NCI-H187 (cell line): Measurements from ENCODE around the gene ADAM11.
"Not testable (repeated sequence)": the region's sequence is repeated elsewhere in the genome, so short reads cannot be mapped to it uniquely, and the experiment has no call there.

ENCODE experiments used
- DNase-seq, 2 experiments: peaks; one replicate each; lab custom pipeline; 2025; lab: John Stamatoyannopoulos, UW

The ADAM11 gene

DNA sequence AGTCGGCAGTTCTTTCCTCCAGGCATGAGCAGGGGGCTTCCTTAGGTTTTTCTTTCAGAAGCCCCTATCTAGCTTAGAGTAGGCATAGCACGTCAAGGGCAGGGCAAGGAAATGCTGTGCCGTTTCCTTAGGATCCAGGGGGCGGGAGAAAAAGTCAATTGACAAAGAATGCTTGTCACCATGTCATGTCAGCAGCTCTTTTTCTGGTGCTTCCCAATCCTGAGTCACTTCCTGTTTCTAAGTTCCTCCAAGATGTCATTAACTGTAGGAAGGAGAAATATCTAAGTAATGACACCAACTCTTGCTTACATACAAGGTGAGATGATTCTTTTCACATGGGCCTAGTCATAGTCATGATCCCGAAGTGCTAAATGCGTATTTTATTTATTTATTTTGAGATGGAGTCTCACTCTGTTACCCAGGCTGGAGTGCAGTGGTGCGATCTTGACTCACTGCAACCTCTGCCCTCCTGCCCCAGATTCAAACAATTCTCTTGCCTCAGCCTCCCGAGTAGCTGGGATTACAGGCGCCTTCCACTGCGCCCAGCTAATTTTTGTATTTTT, 36.1 kb downstream of the ADAM11 start:
- no peak for DNase-seq

- DNase-seq = no peak
Measured at GRCh38 chr17:44795421-44795820, 36.6 kb downstream of the ADAM11 start.

DNA sequence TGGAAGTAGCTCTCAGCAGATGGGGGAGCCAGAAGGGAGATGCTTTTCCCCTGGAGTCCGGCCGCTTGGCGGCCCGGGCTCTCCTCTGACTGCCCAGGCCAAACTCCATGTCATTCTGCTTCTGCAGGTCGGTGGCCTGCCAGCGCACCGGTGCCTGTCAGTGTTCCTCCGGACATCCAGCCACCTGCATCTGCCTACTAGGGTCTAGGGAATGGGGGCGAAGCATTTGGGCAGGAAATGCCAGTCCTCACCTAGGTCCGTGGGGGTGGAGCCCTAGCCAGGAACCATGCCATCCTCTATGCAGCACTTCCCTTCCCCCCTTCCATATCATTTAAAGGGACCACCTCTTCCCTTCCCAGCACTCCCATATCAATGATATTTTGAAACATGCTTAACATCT, 37.1 kb downstream of the ADAM11 start:
- DNase-seq = no peak

DNA sequence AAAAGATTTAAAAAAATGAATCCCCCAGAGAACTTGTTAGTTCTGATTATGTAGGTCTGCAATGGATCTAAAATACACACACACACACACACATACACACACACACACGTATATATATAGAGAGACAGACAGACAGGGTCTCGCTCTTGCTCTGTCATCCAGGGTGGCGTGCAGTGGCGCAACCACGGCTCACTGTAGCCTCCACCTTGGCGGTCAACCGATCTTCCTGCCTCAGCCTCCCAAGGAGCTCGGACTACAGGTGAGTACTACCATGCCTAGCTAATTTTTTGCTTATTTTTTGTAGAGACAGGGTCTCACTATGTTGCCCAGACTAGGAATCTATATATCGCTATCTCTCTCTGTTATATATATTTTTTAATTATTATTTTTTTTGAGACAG, 37.9 kb downstream of the ADAM11 start:
- no peak for DNase-seq

DNA sequence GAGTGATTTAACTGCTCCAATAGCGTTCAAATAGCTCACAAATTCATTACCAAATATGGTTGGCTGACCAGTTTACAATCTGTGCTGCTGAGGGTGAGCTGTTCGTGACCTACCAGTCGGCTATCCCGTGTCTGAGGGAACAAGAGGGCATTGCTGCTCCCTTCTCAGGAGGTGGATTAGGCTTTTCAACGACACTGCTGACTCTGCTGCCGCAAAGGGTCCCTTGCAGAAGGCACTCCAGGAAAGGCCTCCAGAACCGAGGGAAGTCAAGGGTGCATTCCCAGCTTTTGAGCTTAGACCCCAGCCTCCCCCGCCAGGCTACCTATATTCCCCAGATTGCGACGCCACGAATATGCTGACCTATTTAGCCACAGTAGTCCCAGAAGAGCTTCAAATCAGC, 39.0 kb downstream of the ADAM11 start:
- DNase-seq = no peak

DNA sequence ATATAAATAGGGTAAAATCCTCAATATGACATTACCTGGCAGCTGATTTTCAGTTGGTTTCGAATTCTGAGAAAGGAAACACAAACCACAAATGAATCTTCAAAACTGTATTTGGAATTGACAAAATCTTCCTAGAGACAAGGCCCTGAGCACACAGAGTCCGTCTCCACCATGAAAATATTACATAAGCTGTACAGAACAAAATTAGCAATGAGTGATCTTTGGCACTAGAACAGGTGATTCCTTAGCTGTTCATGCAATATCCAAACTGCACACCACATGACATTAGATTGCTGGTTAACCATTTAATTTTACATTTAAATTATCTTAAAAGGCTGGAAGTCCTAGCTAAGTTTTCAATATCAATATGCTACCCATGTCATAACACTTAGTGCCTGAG, 39.6 kb downstream of the ADAM11 start:
- DNase-seq = no peak

GRCh38 chr17:44801880-44802279, 43.1 kb downstream of the ADAM11 start:
- no peak for DNase-seq

GRCh38 chr17:44804302-44805089, 45.7 kb downstream of the ADAM11 start:
- no peak for DNase-seq

DNA sequence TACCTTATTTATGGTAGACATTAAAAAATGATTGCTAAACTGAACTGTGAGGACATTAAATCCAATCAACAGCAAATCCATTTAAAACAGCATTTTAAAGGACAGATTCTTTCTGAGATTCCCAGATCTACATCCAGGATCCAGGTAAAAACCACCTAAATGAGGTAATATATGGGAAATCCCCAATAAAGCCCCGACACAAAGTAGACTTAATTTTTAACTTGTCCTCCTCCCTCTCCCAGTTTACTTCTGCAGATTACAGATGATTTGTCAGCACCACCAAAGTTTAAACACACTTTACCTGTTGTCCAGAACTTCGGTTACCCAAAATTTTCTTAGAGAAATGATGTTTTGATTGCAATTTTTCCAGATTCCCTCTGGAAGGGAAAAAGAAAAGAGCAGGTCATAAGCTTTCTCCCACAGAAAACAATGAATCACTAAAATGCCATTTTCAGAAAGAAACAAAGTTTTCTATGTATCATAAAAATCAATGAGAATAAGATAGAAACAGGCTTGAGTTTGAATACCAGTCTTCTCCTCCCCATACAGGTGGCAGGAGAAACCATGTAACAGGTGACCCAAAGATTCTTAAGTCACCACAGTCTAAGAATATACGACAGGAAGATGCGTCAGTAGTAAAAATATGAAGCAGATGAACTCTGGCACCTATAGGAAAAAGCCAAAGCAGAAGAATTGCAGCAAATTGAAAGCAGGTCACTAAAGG, 48.5 kb downstream of the ADAM11 start:
- no peak for DNase-seq

- DNase-seq = no peak
Measured at GRCh38 chr17:44807817-44808155, 49.0 kb downstream of the ADAM11 start.

GRCh38 chr17:44808156-44808555, 49.4 kb downstream of the ADAM11 start:
- no peak for DNase-seq

GRCh38 chr17:44808656-44809388, 50.0 kb downstream of the ADAM11 start:
- DNase-seq = not testable (repeated sequence)

- no peak for DNase-seq
Measured at GRCh38 chr17:44812263-44812662, 53.5 kb downstream of the ADAM11 start.

DNA sequence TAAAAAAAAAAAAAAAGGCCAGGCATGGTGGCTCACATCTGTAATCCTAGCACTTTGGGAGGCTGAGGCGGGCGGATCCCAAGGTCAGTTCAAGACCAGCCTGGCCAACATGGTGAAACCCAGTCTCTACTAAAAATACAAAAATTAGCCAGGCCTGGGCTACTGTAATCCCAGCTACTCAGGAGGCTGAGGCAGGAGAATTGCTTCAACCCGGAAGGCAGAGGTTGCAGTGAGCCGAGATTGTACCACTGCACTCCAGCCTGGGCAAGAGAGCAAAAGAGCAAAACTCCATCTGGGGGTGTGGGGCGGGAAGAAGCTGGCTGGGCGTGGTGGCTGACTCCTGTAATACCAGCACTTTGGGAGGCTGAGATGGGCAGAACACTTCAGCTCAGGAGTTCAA, 59.7 kb downstream of the ADAM11 start:
- DNase-seq = not testable (repeated sequence)

DNA sequence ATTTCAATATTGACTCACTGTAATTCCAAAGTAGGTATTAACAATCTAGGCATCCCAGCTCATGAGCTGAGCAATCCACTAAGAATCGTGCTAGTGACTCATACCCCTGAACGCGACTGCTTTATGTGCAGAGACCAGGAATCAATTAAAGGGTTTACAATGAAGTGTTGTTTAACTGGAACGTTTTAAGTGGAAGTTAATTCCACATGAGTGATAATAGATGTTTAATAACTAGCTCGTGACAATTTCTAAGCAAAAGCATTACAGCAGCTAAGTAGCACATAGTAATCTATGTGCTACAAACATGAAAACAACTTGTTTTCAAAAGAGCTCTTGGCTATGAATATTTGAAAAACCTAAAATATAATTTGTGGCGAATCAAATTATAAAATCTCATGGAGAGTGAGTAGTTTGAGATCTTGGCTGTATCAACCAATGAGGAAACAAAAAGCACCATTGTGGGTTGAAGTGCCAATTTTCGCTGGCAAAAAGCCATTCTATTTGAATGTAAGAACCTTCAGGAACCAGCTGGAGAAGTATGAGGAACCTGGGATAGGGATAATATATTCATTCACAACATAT, 61.9 kb downstream of the ADAM11 start:
- peak; percentile 38 to 50 for DNase-seq

- DNase-seq = not testable (repeated sequence)
Measured at GRCh38 chr17:44825236-44825635, 66.4 kb downstream of the ADAM11 start.

- DNase-seq = no peak
Measured at GRCh38 chr17:44826123-44826790, 67.5 kb downstream of the ADAM11 start.

- DNase-seq = no peak
Measured at GRCh38 chr17:44827863-44828262, 69.1 kb downstream of the ADAM11 start.

DNA sequence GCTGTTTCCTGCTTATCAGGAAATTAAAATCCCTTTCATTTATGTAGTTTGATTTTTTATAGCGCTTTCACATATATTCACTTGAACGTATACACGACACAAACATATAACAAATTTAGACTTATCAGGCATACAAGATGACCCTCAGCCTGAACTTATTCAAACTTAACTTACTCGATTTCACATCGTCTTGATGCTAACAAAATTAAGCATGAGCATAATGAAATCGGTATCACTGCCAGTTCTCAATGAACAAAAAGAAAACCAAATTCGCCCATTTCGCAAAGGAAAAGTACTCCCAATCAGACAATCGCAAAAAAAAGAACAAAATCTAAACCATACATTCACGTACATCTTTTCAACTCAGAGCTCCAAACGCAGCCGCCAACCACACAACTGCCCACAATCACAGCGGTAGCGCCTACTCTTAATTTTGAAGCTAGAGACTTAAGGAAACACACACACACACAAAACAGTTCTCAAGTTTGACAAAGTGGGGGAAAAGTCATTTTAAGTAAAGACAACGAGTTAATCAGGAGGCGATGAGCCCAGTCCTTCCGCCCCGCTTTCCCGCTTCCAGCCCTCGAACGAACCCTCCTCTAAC, 70.2 kb downstream of the ADAM11 start:
- peak in 1 of 2 experiments; percentile 25 for DNase-seq

DNA sequence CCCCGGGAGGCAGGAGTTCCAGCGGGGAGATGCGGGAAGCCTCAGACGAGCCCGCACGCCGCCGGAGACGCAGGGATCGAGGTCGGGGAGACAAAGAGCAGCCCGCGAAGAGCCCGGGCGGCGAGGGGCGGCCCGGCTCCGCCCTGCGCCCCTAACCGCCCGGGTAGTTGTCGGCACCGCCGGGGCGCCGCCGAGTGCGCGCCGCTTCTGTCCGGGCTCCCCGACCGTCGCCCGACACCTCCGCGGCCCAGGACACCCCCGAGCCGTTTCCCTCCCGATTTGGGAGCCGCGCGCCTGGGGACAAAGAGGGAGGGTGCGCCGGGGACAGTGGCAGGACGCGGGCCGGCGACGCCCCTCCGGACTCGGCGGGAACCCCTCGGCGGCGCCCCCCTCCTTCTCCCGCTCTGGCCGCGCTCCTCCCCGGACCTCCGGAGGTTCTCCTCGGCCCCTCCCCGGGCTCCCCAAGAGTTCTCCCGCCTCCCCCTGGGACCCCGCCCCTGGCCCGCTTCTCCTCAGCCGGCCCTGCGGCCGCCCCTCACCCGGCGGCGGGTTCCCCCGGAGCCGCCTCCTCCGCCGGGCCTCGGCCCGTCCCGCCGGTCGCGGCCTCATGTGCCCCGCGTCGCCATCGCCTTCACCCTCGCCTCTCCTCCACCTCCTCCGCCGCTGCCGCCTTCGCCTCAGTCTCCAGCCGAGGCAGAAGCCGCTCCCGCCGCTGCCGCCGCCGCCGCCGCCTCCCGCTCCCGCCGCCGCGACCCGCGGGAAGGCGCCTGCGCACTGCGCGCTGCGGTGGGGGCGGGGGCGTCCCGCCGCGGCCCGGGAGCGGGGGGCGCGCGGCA, 71.0 kb downstream of the ADAM11 start, which contains the start of gene GJC1:
Gene GJC1, minus strand, starts transcription at position 765 of the 836 bp plus-strand sequence. CDS start 24,470 bp downstream, outside the sequence.
- no peak for DNase-seq
